GM21390 (cell line): Measurements from ENCODE around the gene ARHGEF26.
"Not testable (repeated sequence)": the region's sequence is repeated elsewhere in the genome, so short reads cannot be mapped to it uniquely, and the experiment has no call there.

Experiments
- ATAC-seq: cut with Tn5 transposase; IDR thresholded peaks from one replicate; pipeline ENCODE4 v1.9.1; 2021; ENCODE audit not compliant: unreplicated experiment

ARHGEF26 gene

DNA sequence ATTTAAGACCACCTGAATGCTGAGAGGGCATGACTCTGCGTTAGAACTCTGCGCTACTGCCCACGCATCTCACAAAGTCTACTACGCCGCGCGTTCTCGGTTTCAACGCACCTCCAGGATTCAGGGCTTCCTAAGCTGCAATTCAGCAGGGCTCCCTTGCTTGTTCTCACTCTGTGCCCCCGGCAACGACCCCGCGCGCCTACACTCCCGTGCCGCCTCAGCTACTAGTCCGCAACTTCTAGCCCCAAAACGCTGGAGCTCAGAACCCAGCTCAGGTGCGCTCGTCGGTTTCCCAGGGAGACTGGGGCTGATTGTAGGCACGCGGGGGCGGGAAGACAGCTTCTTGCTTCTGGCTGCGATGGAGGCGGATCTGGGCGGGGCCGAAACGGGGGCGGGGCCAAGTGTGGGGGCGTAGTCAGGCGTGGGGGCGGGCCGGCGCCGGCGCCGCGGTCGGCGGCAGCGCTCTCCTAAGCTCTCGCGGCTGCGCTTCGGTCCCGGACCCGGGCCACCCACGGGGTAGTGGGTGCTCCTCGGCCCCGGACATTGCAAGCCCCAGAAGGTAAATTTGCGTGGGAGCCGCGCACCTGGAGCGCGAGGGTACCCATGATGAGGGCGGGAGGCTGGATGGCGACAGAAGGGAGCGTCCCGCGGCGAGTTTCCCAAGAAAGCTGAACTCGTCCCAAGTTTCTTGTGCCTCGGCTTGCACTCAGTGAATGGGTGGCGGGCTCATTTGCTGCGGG, at the start of gene ARHGEF26:
Gene ARHGEF26 (plus strand): TSS at position 430 of the 740 bp plus-strand sequence. CDS start 603 bp downstream, outside the sequence.
- peak; percentile 83 for ATAC-seq

DNA sequence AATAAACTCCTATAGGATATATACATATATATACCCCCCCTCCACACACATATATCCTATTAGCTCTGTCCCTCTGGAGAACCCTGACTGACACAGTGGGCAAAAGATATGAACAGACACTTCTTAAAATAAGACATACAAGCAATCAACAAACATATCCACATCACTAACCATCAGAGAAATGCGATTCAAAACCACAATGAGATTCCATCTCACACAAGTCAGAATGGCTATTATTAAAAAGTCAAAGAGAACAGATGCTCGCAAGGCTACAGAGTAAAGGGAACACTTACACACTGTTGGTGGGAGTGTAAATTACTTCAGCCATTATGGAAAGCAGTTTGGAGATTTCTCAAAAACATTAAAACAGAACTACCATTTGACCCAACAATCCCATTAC, 46.2 kb upstream of the ARHGEF26 start:
- no peak for ATAC-seq

GRCh38 chr3:154078672-154079071, 42.5 kb upstream of the ARHGEF26 start:
- no peak for ATAC-seq

DNA sequence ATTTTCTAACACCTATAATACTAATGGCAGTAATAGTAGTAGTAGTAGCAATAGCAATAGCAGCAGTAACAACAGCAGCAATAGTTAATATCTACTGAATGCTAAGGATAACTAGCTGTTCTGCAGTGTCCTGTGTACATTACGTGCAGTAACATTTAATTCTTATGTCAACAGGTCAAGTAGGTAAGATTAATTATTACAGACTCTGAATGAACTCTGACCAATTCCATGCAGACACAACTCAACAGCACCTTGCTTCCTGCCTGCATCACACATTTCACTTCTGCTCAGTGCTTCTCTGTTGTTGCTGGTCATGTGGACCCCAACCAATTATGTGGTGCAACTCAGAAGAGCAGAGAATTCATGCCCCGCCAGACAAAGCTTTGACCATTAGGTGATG, 39.9 kb upstream of the ARHGEF26 start:
- no peak for ATAC-seq

- ATAC-seq, result no peak
Observed at GRCh38 chr3:154085071-154085470, 36.1 kb upstream of the ARHGEF26 start.

DNA sequence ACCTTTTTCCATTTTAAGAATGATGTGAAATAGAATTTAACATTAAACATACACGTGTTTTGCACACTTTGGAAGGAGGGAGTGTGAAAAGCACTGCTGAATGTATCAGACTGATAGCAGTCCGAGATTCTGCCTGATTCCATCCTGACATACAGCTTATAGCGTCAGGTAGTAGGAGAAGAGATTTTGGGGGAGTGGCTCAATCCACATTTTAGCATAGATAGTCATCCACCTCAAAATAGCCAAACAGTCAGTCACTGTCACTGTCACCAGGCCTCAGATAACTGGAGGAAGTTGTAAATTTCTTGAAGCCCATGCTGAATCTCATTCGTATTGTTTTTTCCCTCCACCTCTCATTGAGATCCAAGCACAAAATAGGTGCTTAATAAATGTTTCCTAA, 35.4 kb upstream of the ARHGEF26 start:
- ATAC-seq, result no peak

- ATAC-seq, result no peak
Observed at GRCh38 chr3:154086286-154086685, 34.9 kb upstream of the ARHGEF26 start.

GRCh38 chr3:154087756-154088480, 33.3 kb upstream of the ARHGEF26 start:
- ATAC-seq, result not testable (repeated sequence)

DNA sequence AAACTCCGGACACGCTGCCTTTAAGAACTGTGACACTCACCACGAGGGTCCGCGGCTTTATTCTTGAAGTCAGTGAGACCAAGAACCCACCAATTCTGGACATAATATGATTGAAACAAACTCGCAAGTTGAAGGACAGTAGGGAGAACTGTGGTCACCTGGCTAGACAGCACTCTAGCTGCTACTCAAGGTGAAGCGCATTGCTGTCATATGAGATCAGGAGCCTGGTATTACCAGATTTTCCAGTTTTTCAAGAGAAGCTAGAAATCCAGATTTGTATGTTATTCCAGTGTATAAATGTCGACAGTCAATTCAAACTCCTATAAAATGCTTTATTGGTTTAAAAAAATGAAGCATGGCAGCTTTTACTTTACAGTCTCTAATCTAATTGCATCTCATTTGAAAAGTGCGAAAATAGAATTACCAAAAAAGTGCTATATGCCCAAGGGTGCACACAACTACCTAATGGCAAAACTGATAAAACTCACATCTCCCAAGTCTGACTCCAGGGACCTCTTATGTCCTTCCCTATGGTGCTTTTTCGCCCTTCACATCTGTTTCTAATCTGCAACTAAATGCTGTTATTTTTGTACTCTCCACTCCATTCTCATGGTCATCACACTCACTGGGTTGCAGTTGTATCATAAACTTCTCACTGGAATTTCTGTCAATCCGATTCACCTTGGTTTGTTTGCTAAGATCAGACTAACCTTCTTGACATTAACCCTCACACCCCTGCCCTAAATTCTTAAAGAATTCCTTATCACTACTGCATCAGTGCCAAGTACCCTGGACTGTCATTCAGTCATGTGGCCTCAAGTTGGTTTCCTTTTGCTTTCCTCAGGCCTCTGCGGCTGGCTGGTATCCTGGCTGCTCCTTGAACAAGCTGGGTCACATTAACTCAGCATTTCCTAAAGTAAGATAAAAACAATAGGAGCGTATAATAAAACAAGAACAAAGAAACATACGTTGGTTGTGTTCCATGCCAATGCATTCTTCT, 31.5 kb upstream of the ARHGEF26 start:
- ATAC-seq, result no peak

DNA sequence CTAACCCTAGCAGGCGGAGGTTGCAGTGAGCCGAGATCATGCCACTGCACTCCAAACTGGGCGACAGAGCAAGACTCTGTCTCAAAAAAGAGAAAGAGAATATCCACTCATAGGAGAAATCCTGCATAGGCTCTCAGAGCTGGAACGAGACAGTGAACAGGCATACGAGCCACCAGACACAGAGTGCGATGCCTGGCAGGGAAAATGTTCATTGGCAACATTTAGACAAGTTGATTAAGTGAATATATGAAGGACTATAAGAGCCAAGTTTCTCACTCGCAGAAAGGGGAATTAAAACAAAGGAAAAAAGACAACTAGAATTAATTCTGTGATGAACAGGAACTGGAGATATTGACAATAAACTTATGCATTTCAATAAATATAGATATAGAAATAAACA, 27.1 kb upstream of the ARHGEF26 start:
- no peak for ATAC-seq

DNA sequence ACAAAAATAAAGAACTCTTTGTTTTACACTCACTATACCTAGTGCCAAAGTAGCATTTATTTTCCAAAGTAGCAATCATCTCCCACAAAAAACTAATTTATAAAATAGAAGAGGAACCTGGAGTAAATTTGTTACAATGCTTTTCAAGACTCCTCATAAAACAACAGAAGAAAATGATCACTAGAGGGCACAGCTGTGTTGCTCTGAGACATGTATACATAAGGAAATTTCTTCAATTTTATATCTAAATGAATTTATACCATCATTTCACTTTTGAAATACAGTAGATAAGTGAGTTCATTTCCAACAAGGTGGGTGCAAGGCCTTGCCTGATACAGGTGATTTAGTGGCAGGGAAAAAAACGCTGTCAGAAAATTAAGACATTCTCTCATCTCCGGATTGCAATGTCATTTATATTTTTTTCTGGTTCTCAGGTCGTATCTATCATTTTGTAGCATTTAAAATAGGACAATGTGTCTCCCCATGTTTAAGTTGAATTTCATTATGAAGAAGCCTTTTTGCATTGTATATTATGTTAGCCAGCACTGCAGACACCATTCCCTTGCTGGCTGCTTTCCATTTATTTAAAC, 25.3 kb upstream of the ARHGEF26 start:
- no peak for ATAC-seq

GRCh38 chr3:154098376-154098775, 22.8 kb upstream of the ARHGEF26 start:
- ATAC-seq, result no peak

GRCh38 chr3:154100556-154100955, 20.6 kb upstream of the ARHGEF26 start:
- ATAC-seq, result no peak

DNA sequence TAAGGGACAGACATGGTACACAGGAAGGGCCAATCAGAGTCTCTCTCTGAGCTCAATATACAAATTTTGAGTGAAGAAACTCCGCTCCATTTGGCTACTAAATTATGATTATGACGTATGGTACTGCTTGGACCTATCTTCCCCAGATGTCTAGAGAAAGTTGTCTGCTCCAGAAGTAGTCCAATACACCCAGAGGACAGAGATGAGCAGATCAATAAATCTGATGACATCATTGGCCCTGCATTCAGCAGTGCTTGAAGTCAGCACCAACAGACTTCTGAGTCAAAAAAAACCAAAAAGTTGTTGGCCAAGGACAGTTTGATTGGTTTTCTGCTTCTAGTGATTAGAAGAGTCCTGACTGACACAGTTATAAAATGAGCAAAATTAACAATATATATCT, 19.9 kb upstream of the ARHGEF26 start:
- ATAC-seq, result no peak

GRCh38 chr3:154102225-154102624, 19.0 kb upstream of the ARHGEF26 start:
- no peak for ATAC-seq

- no peak for ATAC-seq
Observed at GRCh38 chr3:154105218-154105975, 15.8 kb upstream of the ARHGEF26 start.

DNA sequence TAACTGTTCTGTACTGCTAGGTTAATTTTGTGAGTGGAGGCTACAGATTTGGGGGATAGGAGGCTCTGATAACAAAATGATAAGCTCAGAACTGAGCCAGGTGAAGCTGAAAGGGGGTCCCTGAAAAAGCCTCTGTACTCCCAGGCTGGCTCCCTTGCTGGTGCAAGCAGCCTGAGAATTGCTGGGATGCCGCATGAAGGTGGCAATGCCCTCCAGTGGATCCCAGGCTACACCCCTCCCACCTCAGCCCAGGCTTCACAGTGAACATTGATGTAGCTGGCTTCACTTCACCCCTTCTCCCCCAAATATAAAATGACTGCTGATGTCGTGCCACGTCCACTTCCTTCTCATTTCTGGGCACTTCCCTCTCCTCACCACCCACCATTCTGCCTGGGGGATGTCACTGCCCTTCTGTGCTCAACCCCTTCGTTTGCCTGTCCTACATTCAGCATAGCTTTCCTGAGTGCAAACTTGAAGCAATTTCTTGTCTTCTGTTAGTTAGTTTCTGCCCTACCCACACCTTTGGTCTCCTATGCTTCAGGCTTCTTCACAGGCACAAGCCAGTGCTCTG, 9.7 kb upstream of the ARHGEF26 start:
- ATAC-seq, result no peak

GRCh38 chr3:154112146-154112852, 8.9 kb upstream of the ARHGEF26 start:
- ATAC-seq, result no peak

DNA sequence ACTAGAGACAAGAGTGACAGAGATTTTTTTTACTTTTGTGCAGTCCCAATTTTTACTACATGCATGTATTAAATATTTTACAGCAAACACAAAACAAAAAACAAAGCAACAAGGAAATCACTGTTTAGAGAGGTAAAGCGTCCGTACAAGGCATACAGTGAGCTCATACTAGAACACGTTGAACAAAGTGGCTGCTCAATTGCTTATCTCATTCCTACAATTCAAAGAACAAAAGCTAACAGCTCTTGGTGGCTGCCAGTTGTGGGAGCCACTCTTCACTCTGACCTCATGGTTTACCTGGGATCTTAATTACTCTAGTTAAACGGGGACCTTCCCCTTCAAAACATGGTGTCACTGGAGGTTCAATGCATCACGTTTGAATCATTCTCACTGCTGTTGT, 7.6 kb upstream of the ARHGEF26 start:
- no peak for ATAC-seq
